ENCODE data around the gene DIAPH3. TPM values are rescaled to one million over a fixed set of nuclear protein-coding genes. Genes with fewer than 3 reads are reported as not detected.

DIAPH3 gene
- polyA plus RNA-seq, 1 of the 3 experiments (the other 2 are of a cell fraction) = 5.4 TPM

DNA sequence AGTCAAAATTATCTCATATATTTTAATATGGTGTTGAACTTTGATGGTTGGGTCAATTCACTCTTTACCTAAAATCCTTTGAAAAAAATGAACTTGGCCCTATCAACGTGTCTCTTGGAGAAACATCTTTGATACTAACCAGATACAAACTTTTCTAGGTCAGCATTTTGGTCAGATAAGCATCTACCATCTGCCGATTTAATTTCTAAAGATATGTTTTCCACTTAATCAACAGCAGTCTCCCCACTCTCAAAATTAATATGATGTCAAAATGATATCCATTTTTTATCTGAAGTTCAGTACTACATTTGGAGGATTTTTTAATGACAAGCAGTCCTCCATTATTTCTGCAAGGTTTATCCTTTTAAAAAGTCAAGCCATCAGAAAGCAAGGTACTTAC is 288.8 kb downstream of the DIAPH3 start:
- Histone ChIP-seq H3K27ac (ENCODE audit: low read depth in 2 of 2, low read length in 1 of 2) (no peak overlapping the region; a peak in 1 of 4 replicates), H3K9ac (no peak overlapping the region), H3K4me2 (no peak overlapping the region), H2AFZ (ENCODE audit: low read depth) (no peak overlapping the region), H3F3A (replicated peaks; ENCODE audit: insufficient read depth) (no peaks in the 10 kb centered on the region), H4K20me1 (ENCODE audit: insufficient read depth) (no peaks in the 10 kb centered on the region), H3K36me3 (replicated peaks in 1 of 2; ENCODE audit: control insufficient read depth in 1 of 2, insufficient read depth in 2 of 2, low read length in 1 of 2) (peaks cover 2 to 19% of the 10 kb centered on the region in 2 experiments), H3K27me3 (ENCODE audit: insufficient read depth) (no peaks in the 10 kb centered on the region), H3K9me3 (0 out of 2 replicates have a peak, but pooled peaks cover 6% of the 10 kb centered on the region), H3K79me2 (ENCODE audit: insufficient read depth) (no peaks in the 10 kb centered on the region), H3K9me2 (no peaks in the 10 kb centered on the region), H3K4me1 (ENCODE audit: control insufficient read depth in 1 of 2, insufficient read depth in 2 of 2, low read depth in 1 of 2, low read length in 1 of 2) (peaks cover 4 to 15% of the 10 kb centered on the region in 2 experiments; a peak in 3 of 4 replicates), H3K4me3 (ENCODE audit: low read depth in 2 of 2, low read length in 1 of 2) (no peak overlapping the region)
- ChIA-PET POLR2A (no interaction called here), CTCF (interaction anchor here (1.1 kb wide), 1 partner anchor 32 kb away, joined by 5 read pairs; no protein-coding TSS in a partner anchor)
- TF ChIP-seq TEAD4 (IDR thresholded peaks at IDR 0.05; ENCODE audit: borderline replicate concordance, insufficient read depth) = no peak
- TF ChIP-seq TCF12 (IDR thresholded peaks at IDR 0.05) = peak; percentile 59
- TF ChIP-seq, protein P1, sequence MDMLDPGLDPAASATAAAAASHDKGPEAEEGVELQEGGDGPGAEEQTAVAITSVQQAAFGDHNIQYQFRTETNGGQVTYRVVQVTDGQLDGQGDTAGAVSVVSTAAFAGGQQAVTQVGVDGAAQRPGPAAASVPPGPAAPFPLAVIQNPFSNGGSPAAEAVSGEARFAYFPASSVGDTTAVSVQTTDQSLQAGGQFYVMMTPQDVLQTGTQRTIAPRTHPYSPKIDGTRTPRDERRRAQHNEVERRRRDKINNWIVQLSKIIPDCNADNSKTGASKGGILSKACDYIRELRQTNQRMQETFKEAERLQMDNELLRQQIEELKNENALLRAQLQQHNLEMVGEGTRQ (IDR thresholded peaks at IDR 0.05; ENCODE audit: borderline replicate concordance, low read depth, low read length) = no peak
- TF ChIP-seq, protein P2, sequence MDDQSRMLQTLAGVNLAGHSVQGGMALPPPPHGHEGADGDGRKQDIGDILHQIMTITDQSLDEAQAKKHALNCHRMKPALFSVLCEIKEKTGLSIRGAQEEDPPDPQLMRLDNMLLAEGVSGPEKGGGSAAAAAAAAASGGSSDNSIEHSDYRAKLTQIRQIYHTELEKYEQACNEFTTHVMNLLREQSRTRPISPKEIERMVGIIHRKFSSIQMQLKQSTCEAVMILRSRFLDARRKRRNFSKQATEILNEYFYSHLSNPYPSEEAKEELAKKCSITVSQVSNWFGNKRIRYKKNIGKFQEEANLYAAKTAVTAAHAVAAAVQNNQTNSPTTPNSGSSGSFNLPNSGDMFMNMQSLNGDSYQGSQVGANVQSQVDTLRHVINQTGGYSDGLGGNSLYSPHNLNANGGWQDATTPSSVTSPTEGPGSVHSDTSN (IDR thresholded peaks at IDR 0.05) = peak; percentile 20; the same call in 1 of the 2 replicates
- peak; percentile 34; the same call in 1 of the 2 replicates for TF ChIP-seq RCOR1 (IDR thresholded peaks at IDR 0.05; ENCODE audit: low read length)
- TF ChIP-seq EP300 (IDR thresholded peaks at IDR 0.05; ENCODE audit: borderline replicate concordance in 1 of 2, low read depth in 1 of 2, low read length in 1 of 2) = peak; percentile 25 to 70; a peak in 3 of 4 replicates
- TF ChIP-seq JUND (IDR thresholded peaks at IDR 0.05) = 0 out of 2 replicates have a peak, but pooled peaks have one; percentile 8
- TF ChIP-seq, protein P3, sequence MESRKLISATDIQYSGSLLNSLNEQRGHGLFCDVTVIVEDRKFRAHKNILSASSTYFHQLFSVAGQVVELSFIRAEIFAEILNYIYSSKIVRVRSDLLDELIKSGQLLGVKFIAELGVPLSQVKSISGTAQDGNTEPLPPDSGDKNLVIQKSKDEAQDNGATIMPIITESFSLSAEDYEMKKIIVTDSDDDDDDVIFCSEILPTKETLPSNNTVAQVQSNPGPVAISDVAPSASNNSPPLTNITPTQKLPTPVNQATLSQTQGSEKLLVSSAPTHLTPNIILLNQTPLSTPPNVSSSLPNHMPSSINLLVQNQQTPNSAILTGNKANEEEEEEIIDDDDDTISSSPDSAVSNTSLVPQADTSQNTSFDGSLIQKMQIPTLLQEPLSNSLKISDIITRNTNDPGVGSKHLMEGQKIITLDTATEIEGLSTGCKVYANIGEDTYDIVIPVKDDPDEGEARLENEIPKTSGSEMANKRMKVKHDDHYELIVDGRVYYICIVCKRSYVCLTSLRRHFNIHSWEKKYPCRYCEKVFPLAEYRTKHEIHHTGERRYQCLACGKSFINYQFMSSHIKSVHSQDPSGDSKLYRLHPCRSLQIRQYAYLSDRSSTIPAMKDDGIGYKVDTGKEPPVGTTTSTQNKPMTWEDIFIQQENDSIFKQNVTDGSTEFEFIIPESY (IDR thresholded peaks at IDR 0.05; ENCODE audit: borderline replicate concordance, low read depth) = no peak
- TF ChIP-seq GATA2 (CRISPR knock-in tag; IDR thresholded peaks at IDR 0.05) = peak; percentile 66
- no peak for TF ChIP-seq MXI1 (IDR thresholded peaks at IDR 0.05; ENCODE audit: low read depth, low read length)
- no peak for DNase-seq
- WGBS (ENCODE audit: low lambda C conversion rate) = 22% methylated on average over 2 of the region's 2 CpGs

DNA sequence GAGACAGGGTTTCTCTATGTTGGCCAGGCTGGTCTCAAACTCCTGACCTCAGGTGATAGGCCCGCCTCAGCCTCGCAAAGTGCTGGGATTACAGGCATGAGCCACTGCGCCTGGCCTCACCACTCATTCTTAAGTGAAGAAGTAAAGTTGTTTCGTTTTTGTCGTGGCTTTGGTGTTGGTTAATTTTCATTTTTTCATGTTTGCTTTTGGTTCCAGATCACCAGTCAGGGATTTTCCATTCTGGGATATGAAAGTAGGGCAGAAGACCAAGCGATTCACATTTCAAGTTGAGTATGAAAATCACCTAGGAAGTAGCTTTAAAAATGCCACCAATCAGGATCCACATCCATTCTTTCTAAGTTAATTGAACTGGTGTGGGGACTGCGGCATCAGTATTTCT is 289.9 kb downstream of the DIAPH3 start:
- H3K27ac ChIP-seq (ENCODE audit: low read depth in 2 of 2, low read length in 1 of 2) = no peak overlapping the region
- DNase-seq = no peak
- H3K79me2 ChIP-seq (ENCODE audit: insufficient read depth) = no peaks in the 10 kb centered on the region
- H3K27me3 ChIP-seq (ENCODE audit: insufficient read depth) = no peaks in the 10 kb centered on the region
- no peak overlapping the region for H3K4me3 ChIP-seq (ENCODE audit: low read depth in 2 of 2, low read length in 1 of 2)
- H3K9me3 ChIP-seq = 0 out of 2 replicates have a peak, but pooled peaks cover 6% of the 10 kb centered on the region
- POLR2A ChIA-PET = no interaction called here
- no peaks in the 10 kb centered on the region for H3K9me2 ChIP-seq
- H3K4me2 ChIP-seq = no peak overlapping the region
- WGBS (ENCODE audit: low lambda C conversion rate) = 91% methylated on average over 7 of the region's 7 CpGs
- H2AFZ ChIP-seq (ENCODE audit: low read depth) = no peak overlapping the region
- H3F3A ChIP-seq (replicated peaks; ENCODE audit: insufficient read depth) = no peaks in the 10 kb centered on the region
- no peaks in the 10 kb centered on the region for H4K20me1 ChIP-seq (ENCODE audit: insufficient read depth)
- CTCF ChIA-PET = interaction anchor here (1.1 kb wide), 1 partner anchor 33 kb away, joined by 5 read pairs; no protein-coding TSS in a partner anchor
- H3K9ac ChIP-seq = no peak overlapping the region
- peaks cover 4 to 5% of the 10 kb centered on the region in 2 experiments; a peak in 3 of 4 replicates for H3K4me1 ChIP-seq (ENCODE audit: control insufficient read depth in 1 of 2, insufficient read depth in 2 of 2, low read depth in 1 of 2, low read length in 1 of 2)
- peaks cover 2 to 18% of the 10 kb centered on the region in 2 experiments for H3K36me3 ChIP-seq (replicated peaks in 1 of 2; ENCODE audit: control insufficient read depth in 1 of 2, insufficient read depth in 2 of 2, low read length in 1 of 2)
- no peak for TF ChIP-seq MEF2A (IDR thresholded peaks at IDR 0.05; ENCODE audit: borderline replicate concordance, low read depth)
- no peak for TF ChIP-seq RCOR1 (IDR thresholded peaks at IDR 0.05; ENCODE audit: low read length)
- no peak for TF ChIP-seq TAF1 (IDR thresholded peaks at IDR 0.05; ENCODE audit: borderline replicate concordance, low read depth, low read length)
- no peak for TF ChIP-seq GATA2 (CRISPR knock-in tag; IDR thresholded peaks at IDR 0.05)
- TF ChIP-seq MXI1 (IDR thresholded peaks at IDR 0.05; ENCODE audit: low read depth, low read length) = no peak
- no peak for TF ChIP-seq YY1 (IDR thresholded peaks at IDR 0.05; ENCODE audit: low read depth)
- TF ChIP-seq RAD21 (IDR thresholded peaks at IDR 0.05; ENCODE audit: low read length) = no peak
- TF ChIP-seq ELF1 (IDR thresholded peaks at IDR 0.05) = no peak
- TF ChIP-seq GABPA (IDR thresholded peaks at IDR 0.05; ENCODE audit: low read depth) = no peak
- TF ChIP-seq, protein P2 (IDR thresholded peaks at IDR 0.05) = no peak
- no peak for TF ChIP-seq NRF1 (IDR thresholded peaks at IDR 0.05; ENCODE audit: low read depth, low read length)
- TF ChIP-seq CHD2 (IDR thresholded peaks at IDR 0.05; ENCODE audit: low read length, partially characterized antibody) = no peak
- TF ChIP-seq TEAD4 (IDR thresholded peaks at IDR 0.05; ENCODE audit: borderline replicate concordance, insufficient read depth) = no peak
- no peak for TF ChIP-seq POLR2AphosphoS5 (IDR thresholded peaks at IDR 0.05; ENCODE audit: low read depth, low read length)
- no peak for TF ChIP-seq NFIC (IDR thresholded peaks at IDR 0.05; ENCODE audit: borderline replicate concordance)
- TF ChIP-seq JUND (IDR thresholded peaks at IDR 0.05) = no peak

Data from SK-N-SH (cell line).